ENCODE data around the gene WT1. TPM values are rescaled to one million over a fixed set of nuclear protein-coding genes. Genes with fewer than 3 reads are reported as not detected.

Gene WT1
- total and polyA plus RNA-seq, 2 of the 13 experiments (the other 11 are each of a cell fraction or from before 2014, with no cell fraction given) = 0.15 to 0.31 TPM

- POLR2A ChIA-PET = no interaction called here
Observed at GRCh38 chr11:32388871-32389770, 46.2 kb downstream of the WT1 start.

GRCh38 chr11:32388365-32388764 lies 47.0 kb downstream of the WT1 start:
- Histone ChIP-seq H2AFZ (ENCODE audit: low read length) (no peak overlapping the region), H4K20me1 (ENCODE audit: insufficient read depth, low read length) (no peaks in the 10 kb centered on the region), H3K27me3 (ENCODE audit: control insufficient read depth in 1 of 2, insufficient read depth in 2 of 2, low read length in 2 of 2) (peaks cover 0 to 24% of the 10 kb centered on the region in 2 experiments; a peak in 3 of 5 replicates), H3K4me2 (ENCODE audit: low read depth, low read length) (no peak overlapping the region), H3K9ac (ENCODE audit: insufficient read depth, low read depth, low read length) (no peak overlapping the region), H3K79me2 (ENCODE audit: insufficient read depth, low read length) (no peaks in the 10 kb centered on the region), H3K27ac (ENCODE audit: extremely low read length, insufficient read depth, low read length) (no peak overlapping the region), H3K4me1 (ENCODE audit: insufficient read depth, low read length) (no peaks in the 10 kb centered on the region), H3K4me3 (replicated peaks in 1 of 3; ENCODE audit: insufficient read depth in 1 of 3, low read depth in 2 of 3, low read length in 3 of 3) (no peak overlapping the region), H3K36me3 (replicated peaks in 1 of 2; ENCODE audit: control insufficient read depth in 1 of 2, insufficient read depth in 2 of 2, low read length in 2 of 2) (no peaks in the 10 kb centered on the region), H3K9me3 (ENCODE audit: low read length) (no peaks in the 10 kb centered on the region)
- no TSS peak for BruUV-seq (replicated peaks)
- FAIRE-seq (no peak), ATAC-seq (no peak), DNase-seq (ENCODE audit: low spot score) (no peak)
- ChIA-PET CTCF (ENCODE audit: low intra/inter-chr PET ratio, low total read pairs) (no interaction called here), POLR2A (no interaction called here)
- intact Hi-C loops (cut with micrococcal nuclease; ENCODE audit: unreplicated experiment) = no loop called here
- in situ Hi-C loops (cut with HindIII; ENCODE audit: extremely low pct_ligation_motif_present, low pct_unique_long_range_greater_than_20kb) = no loop called here
- WGBS (ENCODE audit: low lambda C conversion rate) = 0% methylated on average over 4 of the region's 4 CpGs
- no peak for TF ChIP-seq ZSCAN29 (CRISPR knock-in tag; conservative IDR thresholded peaks at IDR 0.05)
- no peak for TF ChIP-seq ZNF460 (CRISPR knock-in tag; IDR thresholded peaks at IDR 0.05; ENCODE audit: borderline replicate concordance)
- no peak for TF ChIP-seq ATF3 (CRISPR knock-in tag; IDR thresholded peaks at IDR 0.05)
- TF ChIP-seq XBP1 (CRISPR knock-in tag; IDR thresholded peaks at IDR 0.05) = no peak
- TF ChIP-seq ZNF30 (CRISPR knock-in tag; IDR thresholded peaks at IDR 0.05) = no peak
- TF ChIP-seq KDM3A (CRISPR knock-in tag; IDR thresholded peaks at IDR 0.05; ENCODE audit: low read depth) = no peak
- no peak for TF ChIP-seq AHR (CRISPR knock-in tag; IDR thresholded peaks at IDR 0.05)
- TF ChIP-seq HCFC1 (IDR thresholded peaks at IDR 0.05; ENCODE audit: low read depth, low read length) = no peak
- no peak for TF ChIP-seq RBM39 (IDR thresholded peaks at IDR 0.05; ENCODE audit: low read depth, low read length, poor library complexity, severe bottlenecking)
- no peak for TF ChIP-seq ZC3H4 (CRISPR knock-in tag; IDR thresholded peaks at IDR 0.05; ENCODE audit: borderline replicate concordance)
- no peak for TF ChIP-seq ZNF512 (CRISPR knock-in tag; IDR thresholded peaks at IDR 0.05)
- TF ChIP-seq CREB1 (IDR thresholded peaks at IDR 0.05) = no peak
- no peak for TF ChIP-seq CREB1 (CRISPR knock-in tag; IDR thresholded peaks at IDR 0.05)
- TF ChIP-seq ZNF629 (CRISPR knock-in tag; conservative IDR thresholded peaks at IDR 0.05) = no peak
- no peak for TF ChIP-seq TCF7 (IDR thresholded peaks at IDR 0.05; ENCODE audit: low read depth)

More at GRCh38 chr11:32388871-32389770, 46.2 kb downstream of the WT1 start:
- Histone ChIP-seq H3K4me2 (ENCODE audit: low read depth, low read length) (no peak overlapping the region), H3K27ac (ENCODE audit: extremely low read length, insufficient read depth, low read length) (no peak overlapping the region), H3K79me2 (ENCODE audit: insufficient read depth, low read length) (no peaks in the 10 kb centered on the region), H3K4me3 (replicated peaks in 1 of 3; ENCODE audit: insufficient read depth in 1 of 3, low read depth in 2 of 3, low read length in 3 of 3) (no peak overlapping the region), H3K4me1 (ENCODE audit: insufficient read depth, low read length) (no peaks in the 10 kb centered on the region), H4K20me1 (ENCODE audit: insufficient read depth, low read length) (no peaks in the 10 kb centered on the region), H2AFZ (ENCODE audit: low read length) (no peak overlapping the region), H3K27me3 (ENCODE audit: control insufficient read depth in 1 of 2, insufficient read depth in 2 of 2, low read length in 2 of 2) (peaks cover 0 to 19% of the 10 kb centered on the region in 2 experiments; a peak in 3 of 5 replicates), H3K36me3 (replicated peaks in 1 of 2; ENCODE audit: control insufficient read depth in 1 of 2, insufficient read depth in 2 of 2, low read length in 2 of 2) (no peaks in the 10 kb centered on the region), H3K9ac (ENCODE audit: insufficient read depth, low read depth, low read length) (no peak overlapping the region), H3K9me3 (ENCODE audit: low read length) (no peaks in the 10 kb centered on the region)
- DNase-seq (ENCODE audit: low spot score) (no peak), FAIRE-seq (no peak), ATAC-seq (no peak)
- in situ Hi-C loops (cut with HindIII; ENCODE audit: extremely low pct_ligation_motif_present, low pct_unique_long_range_greater_than_20kb) (no loop called here), intact Hi-C loops (cut with micrococcal nuclease; ENCODE audit: unreplicated experiment) (no loop called here)
- CTCF ChIA-PET (ENCODE audit: low intra/inter-chr PET ratio, low total read pairs) = no interaction called here
- TF ChIP-seq FOXA1 (IDR thresholded peaks at IDR 0.05) = no peak
- TF ChIP-seq FOXA1 (CRISPR knock-in tag; IDR thresholded peaks at IDR 0.05) = no peak
- TF ChIP-seq MZF1 (CRISPR knock-in tag; IDR thresholded peaks at IDR 0.05; ENCODE audit: borderline replicate concordance) = no peak
- TF ChIP-seq ZFP37 (CRISPR knock-in tag; IDR thresholded peaks at IDR 0.05; ENCODE audit: borderline replicate concordance) = no peak
- no peak for TF ChIP-seq JUND (CRISPR knock-in tag; IDR thresholded peaks at IDR 0.05)
- TF ChIP-seq ZFP82 (CRISPR knock-in tag; IDR thresholded peaks at IDR 0.05; ENCODE audit: borderline replicate concordance) = no peak
- TF ChIP-seq SP2 (CRISPR knock-in tag; IDR thresholded peaks at IDR 0.05) = no peak
- no peak for TF ChIP-seq ISX (CRISPR knock-in tag; conservative IDR thresholded peaks at IDR 0.05)
- no peak for TF ChIP-seq ZNF136 (CRISPR knock-in tag; IDR thresholded peaks at IDR 0.05; ENCODE audit: low read depth)
- no peak for TF ChIP-seq RFX1 (IDR thresholded peaks at IDR 0.05)
- WGBS (ENCODE audit: low lambda C conversion rate) = under 1% methylated on average over 6 of the region's 10 CpGs
- BruUV-seq (replicated peaks) = no TSS peak

Data from HepG2 (cell line).